B cell (primary cell): Measurements from ENCODE around the gene NUMBL.

Source experiments
- CTCF ChIP-seq: fragments of 200-600 bp; IDR thresholded peaks from one replicate; pipeline ENCODE4 v1.8.0; 2022; ENCODE audit warnings: antibody characterized with exemption, mild to moderate bottlenecking
- EZH2 ChIP-seq: IDR thresholded peaks from 2 replicates; pipeline ENCODE4 v1.6.1; 2012; ENCODE audit warnings: borderline replicate concordance, low read depth, mild to moderate bottlenecking, moderate library complexity, low read length; ENCODE audit not compliant: insufficient read depth, poor library complexity, severe bottlenecking

- TF ChIP-seq CTCF, result no peak
- TF ChIP-seq EZH2, result no peak
Observed at GRCh38 chr19:40667602-40668001, 22.8 kb downstream of the NUMBL start.
